ENCODE measurements around the gene HGF. TPM values are rescaled to one million over a fixed set of nuclear protein-coding genes. Genes with fewer than 3 reads are reported as not detected.
"Not testable (repeated sequence)": the region's sequence is repeated elsewhere in the genome, so short reads cannot be mapped to it uniquely, and the experiment has no call there.

HGF gene
- total RNA-seq (2014; rRNA removed; shearing (Covaris generic)), result not detected in 2 replicates

GRCh38 chr7:81769891-81770727, at the start of gene HGF:
TSS of gene HGF (minus strand) at chr7:81770047. CDS start at chr7:81769971, 76 bp downstream.
- DNase-seq (ENCODE audit: low spot score), result no peak

GRCh38 chr7:81816312-81816711, 46.5 kb upstream of the HGF start:
- DNase-seq (ENCODE audit: low spot score), result no peak

- not testable (repeated sequence) for DNase-seq (ENCODE audit: low spot score)
Measured at GRCh38 chr7:81812866-81813476, 43.1 kb upstream of the HGF start.

DNA sequence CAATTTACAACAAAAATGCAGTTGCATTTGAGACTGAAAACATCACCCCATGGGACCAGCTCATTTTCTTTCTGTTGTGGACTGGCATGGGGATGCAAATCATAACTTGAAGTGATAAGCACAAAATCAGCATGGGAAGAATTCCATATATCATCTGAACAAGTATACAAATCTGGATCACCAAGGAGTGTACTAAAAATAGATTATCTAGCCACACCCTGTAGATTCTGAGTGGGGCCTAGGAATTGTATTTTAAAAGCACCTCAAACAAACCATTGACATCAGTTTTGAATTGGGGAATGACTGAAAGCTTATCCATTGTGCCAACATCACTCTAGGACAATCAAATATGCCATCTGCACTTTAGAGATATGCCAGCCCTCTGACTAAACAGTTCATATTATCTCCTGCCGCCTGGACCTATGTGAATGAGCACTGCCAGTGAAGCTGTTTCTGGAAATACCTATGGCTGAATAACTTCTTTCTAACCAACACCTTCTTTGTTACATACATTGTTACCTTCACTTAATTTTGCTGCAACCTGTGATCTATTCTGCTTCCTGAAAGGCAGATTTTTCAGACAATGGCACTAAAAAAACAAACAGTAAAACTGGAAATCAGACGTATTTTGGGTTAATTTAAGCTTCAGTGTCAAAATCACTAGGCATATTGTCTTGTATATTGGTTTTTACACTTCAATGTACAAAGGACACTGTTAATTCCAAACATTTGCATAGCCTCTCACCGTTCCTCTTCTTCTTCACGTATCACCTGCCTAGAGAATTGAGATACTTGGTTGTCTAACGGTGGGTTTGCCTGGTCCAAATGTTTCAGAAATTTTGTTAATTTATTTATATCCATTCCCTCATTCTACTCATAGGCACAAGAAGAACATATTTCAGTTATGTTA, 42.4 kb upstream of the HGF start:
- no peak for DNase-seq (ENCODE audit: low spot score)

GRCh38 chr7:81810476-81811155, 40.8 kb upstream of the HGF start:
- DNase-seq (ENCODE audit: low spot score), result no peak

GRCh38 chr7:81808310-81808709, 38.5 kb upstream of the HGF start:
- DNase-seq (ENCODE audit: low spot score), result not testable (repeated sequence)

DNA sequence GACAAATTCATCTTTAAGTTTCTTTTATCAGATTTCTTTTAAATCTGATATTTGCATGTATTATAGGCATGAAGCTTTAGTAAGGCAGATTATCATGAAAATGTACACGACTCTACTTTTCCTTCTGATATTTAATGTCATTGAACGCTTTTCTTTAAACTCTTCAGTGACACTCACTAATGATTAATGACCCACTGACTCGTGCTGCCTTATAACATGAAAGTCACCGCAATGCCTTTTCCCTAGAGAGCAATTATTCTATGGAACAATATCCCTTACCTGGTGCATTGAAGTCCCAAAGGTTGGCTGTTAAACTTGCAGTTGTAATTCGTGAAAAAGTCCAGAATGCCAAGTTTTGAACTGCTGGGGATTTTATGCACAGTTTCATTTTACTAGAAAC, 33.4 kb upstream of the HGF start:
- no peak for DNase-seq (ENCODE audit: low spot score)

DNA sequence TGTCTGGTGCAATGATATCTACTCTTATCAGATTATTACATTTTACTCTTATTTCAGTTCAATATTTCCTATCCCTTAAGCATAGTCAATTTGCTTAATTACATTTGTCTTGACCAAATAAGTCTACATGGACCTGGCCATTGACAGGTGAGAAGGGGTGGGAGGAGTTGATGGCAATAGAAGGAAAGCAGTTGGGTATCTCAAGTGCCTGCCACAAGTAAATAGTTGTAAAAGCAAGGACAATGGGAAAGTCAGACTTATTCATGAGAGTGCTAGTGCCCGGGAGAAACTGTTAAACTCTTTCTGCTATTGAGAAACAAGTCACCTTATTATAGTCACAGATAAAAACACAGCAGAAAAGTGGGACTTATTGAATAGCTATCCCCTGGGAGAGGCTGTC, 32.4 kb upstream of the HGF start:
- no peak for DNase-seq (ENCODE audit: low spot score)

- DNase-seq (ENCODE audit: low spot score), result no peak
Measured at GRCh38 chr7:81801532-81801931, 31.7 kb upstream of the HGF start.

GRCh38 chr7:81791568-81792518, 22.0 kb upstream of the HGF start:
- no peak for DNase-seq (ENCODE audit: low spot score)

DNA sequence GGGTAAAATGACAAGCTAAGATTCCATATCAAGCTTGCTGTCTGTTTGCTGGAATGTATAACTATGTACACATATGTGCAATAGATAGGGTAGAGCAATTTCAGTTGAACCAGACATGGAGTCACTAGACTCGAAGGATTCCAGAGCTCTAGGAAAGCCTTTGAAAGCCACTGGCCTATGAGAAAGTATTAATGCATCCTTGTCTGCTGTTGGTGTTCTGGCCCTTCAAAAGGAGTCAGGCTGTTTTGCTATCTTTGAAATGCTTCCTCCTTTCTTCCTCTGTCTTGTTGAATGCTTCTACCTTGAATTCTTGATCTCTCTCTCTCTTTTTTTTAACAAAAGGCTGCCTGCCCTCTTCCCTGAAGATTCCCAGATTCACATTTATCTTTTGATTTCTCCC, 20.8 kb upstream of the HGF start:
- DNase-seq (ENCODE audit: low spot score), result no peak

DNA sequence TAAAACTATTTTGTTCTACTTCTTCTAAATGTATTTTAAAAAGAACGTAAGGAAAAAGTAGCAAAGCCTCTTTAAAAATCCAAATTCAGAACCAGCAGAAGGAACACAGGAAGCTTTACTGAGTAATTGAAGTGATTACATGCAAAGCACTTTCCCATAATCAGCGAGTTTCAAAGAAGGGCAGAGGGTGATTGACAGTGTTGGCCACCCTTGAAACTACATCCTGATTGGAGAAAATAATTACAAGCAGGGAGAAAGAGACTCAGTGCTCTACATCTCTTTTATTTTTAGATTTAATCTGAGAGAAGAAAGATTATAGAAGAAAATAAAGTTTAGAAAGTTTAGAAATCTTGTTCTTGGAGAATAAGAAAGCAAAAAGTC, 20.3 kb upstream of the HGF start:
- no peak for DNase-seq (ENCODE audit: low spot score)

GRCh38 chr7:81789406-81790119, 19.7 kb upstream of the HGF start:
- DNase-seq (ENCODE audit: low spot score), result no peak

DNA sequence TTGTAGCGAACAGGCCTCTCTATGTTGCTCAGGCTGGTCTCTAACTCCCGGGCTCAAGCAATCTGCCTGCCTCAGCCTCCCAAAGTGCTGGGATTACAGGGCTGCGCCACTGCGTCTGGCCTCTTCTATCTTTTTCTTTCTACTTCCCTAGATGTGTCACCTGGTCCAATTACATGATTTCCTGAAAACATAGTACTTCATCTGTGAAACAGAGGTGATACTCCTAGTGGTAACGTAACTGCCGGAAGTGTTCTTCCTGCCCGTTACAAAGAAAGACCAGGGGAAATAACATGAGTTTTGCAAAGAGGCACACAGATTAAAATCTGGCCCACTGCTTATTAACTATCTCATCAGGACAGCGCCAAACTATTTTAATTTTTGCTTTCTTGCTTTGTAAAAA, 18.4 kb upstream of the HGF start:
- no peak for DNase-seq (ENCODE audit: low spot score)

DNA sequence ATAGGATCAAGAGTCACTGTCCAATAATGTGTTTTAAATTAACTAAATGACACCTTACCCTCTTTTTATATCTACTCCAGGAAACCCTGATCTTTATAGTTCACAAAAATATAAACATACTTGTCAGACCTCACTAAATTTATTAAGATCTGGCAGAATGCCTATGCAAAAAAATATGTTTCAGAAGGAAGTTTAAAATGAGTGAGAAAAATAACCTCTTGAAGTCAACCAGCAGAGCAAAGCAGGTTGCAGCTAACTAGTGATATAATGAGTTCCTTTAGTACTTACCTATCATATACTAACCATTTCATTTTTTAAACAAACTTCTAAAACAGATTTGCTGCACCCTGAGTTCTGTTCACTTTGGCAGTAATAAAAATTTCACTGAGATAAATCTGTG, 14.0 kb upstream of the HGF start:
- DNase-seq (ENCODE audit: low spot score), result no peak

DNA sequence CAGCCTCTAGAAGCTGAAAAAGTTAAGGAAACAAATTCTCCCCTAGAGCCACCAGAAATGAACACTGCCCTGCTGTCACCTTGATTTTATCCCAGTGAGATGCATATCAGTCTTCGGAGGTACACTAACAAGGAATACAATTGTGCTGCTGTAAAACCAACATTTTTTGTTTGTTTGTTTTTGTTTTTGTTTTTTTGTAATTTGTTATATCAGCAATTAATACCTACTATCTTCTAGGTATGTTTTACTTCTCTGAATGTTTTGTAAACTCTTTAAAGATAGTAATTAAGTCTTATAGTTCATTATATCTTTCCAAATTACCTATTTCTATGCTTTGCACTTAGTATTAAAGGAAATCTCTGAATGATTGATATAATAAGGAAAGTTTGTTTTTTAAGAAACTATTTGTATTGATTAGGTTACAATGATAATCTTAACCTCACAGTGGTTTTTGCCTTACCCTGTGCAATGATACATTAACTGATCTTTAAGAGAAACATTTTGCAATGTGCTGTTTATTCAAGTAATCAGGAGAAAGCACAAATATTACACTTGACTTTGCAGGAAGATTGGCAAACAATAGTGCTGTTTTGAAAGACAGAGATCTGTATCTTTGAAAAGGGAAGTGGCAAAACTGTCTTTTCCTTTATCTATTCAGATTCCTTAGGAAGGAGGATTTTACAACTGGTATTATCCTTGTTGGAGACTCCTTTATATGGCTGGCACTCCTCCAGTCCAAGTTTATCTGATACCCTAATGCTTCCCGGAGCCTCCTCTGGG, 11.3 kb upstream of the HGF start:
- DNase-seq (ENCODE audit: low spot score), result no peak

DNA sequence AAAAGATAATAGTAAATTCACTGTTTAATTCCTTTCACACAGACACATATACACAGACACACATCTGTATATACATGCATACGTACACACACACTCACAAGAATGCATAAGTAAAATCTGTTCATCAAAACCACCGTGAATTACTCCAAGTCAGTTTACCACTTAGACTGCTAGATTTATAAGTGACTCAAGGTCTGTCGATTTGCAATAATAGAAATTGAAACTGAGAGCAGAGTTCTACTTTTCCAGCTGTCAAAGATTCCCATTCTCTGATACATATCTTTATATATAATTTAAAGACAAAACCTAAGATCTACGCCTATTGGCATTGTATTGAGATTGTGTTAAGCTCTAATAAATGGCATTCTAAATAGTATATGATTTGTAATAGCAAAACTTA, 9.9 kb upstream of the HGF start:
- no peak for DNase-seq (ENCODE audit: low spot score)

- DNase-seq (ENCODE audit: low spot score), result no peak
Measured at GRCh38 chr7:81777697-81778096, 7.8 kb upstream of the HGF start.

DNA sequence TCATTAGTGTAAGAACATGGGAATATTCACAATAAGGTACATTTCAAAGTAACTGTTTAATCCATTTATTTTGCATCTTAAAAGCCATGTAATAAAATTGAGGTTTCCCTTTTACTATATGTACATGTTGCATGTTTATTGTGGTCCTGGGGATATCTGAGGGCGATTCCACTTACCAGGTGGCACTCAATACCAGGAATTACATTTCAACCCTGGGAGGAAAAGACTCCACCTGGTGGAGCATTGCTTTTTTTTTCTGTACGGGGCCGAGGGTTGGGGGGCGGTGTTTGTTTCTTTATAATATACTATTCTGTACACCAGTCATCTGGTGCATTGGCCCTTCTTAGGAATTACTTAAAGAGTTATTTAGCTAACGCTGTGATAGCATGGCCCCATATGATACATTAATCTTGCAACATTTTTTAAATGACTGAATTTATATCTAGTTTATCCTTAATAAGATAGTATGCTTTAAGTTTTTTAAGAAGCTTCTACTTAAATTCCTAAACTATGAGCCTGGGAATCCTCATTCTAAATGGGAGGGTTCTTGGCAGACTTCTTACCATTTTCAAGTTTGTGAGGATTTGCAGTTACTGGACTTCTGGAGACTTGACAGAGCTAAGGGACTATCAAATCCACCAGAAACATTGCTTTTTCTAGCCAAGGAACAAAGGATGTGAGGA, 7.2 kb upstream of the HGF start:
- DNase-seq (ENCODE audit: low spot score), result no peak

Measured in A172 (cell line).